ENCODE measurements around the gene LARP1.

DNA sequence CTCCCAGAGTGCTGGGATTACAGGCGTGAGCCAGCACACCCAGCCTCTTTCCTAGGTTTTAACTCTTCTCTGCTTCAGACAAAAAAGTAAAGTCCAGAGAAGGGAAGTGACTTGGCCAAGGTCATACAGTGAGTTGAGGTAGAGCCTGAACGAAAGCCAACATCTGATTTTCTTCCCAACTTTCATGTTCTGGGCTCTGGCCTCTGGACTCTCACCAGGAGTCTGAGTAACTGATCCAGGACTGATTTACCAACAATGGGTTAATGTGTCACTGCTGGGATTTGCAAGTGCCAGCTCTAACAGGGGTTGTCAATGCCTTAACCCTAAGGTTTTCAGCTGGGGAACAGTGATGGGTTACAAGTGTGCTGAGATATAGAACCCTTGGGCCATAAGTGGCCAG is 32.2 kb upstream of the LARP1 start:
- TF ChIP-seq, protein P1, sequence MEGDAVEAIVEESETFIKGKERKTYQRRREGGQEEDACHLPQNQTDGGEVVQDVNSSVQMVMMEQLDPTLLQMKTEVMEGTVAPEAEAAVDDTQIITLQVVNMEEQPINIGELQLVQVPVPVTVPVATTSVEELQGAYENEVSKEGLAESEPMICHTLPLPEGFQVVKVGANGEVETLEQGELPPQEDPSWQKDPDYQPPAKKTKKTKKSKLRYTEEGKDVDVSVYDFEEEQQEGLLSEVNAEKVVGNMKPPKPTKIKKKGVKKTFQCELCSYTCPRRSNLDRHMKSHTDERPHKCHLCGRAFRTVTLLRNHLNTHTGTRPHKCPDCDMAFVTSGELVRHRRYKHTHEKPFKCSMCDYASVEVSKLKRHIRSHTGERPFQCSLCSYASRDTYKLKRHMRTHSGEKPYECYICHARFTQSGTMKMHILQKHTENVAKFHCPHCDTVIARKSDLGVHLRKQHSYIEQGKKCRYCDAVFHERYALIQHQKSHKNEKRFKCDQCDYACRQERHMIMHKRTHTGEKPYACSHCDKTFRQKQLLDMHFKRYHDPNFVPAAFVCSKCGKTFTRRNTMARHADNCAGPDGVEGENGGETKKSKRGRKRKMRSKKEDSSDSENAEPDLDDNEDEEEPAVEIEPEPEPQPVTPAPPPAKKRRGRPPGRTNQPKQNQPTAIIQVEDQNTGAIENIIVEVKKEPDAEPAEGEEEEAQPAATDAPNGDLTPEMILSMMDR (IDR thresholded peaks at IDR 0.05): no peak
- no peak for TF ChIP-seq POLR2A (IDR thresholded peaks at IDR 0.05)
